KOPT-K1 (cell line): ENCODE data around the gene WASHC2A.
"Not testable (repeated sequence)": the region's sequence is repeated elsewhere in the genome, so short reads cannot be mapped to it uniquely, and the experiment has no call there.

Source experiments
- H3K27ac ChIP-seq: fragments of 200-600 bp; sonication (generic); 2 replicates; pipeline ENCODE4 v1.5.1; 2016; ENCODE audit warnings: antibody characterized with exemption, mild to moderate bottlenecking, low read depth, low read length; ENCODE audit not compliant: poor library complexity, severe bottlenecking
- H3K36me3 ChIP-seq: fragments of 200-600 bp; sonication (generic); 2 replicates; pipeline ENCODE4 v1.5.1; 2017; ENCODE audit warnings: antibody characterized with exemption, mild to moderate bottlenecking, low read length, moderate library complexity; ENCODE audit not compliant: insufficient read depth
- H3K9me3 ChIP-seq: fragments of 200-600 bp; sonication (generic); 2 replicates; pipeline ENCODE4 v1.5.1; 2017; ENCODE audit warnings: antibody characterized with exemption, low read length, mild to moderate bottlenecking; ENCODE audit not compliant: insufficient read depth, poor library complexity, severe bottlenecking

WASHC2A gene

DNA sequence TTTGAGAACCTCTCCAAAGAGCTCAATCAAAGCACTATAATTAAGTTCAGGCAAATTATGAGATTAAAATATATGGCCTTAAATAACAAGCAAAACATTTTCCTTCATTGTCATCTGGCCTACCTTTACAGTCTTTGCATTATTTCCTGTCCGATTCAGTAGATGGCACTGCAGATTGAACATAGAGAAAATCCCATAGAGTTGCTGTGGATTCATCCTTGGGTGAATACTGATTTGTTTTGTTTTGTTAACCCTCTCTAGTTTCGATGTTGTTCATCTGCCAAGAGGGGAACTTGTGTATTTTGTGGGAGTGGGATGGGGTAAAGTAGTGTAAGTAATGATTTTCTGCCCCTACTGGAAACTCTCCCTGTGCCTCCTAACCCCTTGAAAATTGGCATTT, 97.3 kb downstream of the WASHC2A start:
- not testable (repeated sequence) for H3K9me3 ChIP-seq, H3K27ac ChIP-seq, H3K36me3 ChIP-seq

DNA sequence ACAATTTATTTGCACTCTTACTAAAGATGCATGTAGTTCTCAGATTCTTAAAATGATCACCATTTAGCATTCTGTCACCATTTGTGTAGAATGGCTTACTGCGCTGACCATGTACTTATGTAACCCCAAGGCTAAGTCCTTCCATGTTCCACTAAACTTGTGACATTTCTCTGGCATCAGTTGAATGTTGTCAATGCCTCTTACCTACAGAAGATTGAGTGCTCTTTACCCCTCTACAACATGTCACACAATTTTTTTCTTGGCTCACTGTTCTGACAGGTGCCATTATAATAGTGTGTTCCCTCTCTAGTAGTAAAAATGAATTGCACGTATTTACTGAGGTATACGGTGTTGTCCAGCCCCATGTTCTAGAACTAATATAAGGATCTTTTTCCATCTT, 100.1 kb downstream of the WASHC2A start:
- not testable (repeated sequence) for H3K36me3 ChIP-seq, H3K9me3 ChIP-seq

DNA sequence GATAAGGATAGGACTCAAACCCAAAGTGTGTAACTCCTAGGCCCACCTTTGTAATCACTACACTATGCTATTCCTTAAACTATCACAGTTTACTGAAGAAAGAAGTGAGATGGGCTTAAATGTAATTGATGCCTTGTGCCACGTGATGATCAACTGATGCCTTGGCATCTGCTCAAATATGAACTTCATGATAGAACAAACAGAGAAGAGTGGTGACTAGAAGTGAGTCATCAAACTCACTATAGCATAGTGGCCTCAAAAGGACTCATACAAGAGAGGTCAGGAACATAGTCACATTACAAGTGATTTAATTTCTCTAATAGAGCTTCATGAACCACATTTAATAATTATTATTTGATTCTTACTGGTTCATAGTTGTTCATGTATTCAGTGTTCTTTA, 101.8 kb downstream of the WASHC2A start:
- not testable (repeated sequence) for H3K27ac ChIP-seq, H3K9me3 ChIP-seq, H3K36me3 ChIP-seq

More for the DNA sequence above, 100.1 kb downstream of the WASHC2A start:
- H3K27ac ChIP-seq: not testable (repeated sequence)

DNA sequence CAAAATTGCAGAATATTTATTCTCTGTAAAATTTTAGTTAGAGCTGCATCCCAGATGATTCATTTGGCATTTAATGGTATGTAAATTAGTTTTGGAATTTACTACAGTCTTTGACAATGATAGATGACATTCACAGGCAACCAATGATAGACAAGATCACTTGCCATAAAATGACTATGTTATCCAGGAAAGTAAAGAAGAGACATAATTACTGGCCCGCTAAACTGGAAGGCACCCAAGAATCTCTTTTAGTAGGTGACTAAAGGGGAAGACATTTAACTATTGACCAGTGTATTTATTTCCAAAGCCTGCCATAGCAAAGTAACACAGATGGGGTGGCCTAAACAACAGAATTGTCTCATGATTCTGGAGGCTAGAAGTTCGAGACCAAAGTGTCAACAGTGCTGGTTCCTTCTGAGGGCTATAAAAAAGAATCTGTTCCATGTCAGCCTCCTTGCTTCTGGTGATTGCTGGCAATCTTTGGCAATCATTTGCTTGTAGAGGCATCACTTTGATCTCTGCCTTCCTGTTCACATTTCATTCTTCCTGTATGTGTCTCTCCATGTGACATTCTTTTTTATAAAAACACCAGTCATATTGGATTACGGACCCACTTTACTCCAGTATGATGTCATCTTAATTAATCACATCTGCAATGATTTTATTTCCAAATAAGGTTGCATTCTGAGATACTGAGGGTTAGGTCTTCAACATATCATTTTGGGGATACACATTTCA, 107.2 kb downstream of the WASHC2A start:
- H3K27ac ChIP-seq: not testable (repeated sequence)

More for the DNA sequence above, 107.2 kb downstream of the WASHC2A start:
- not testable (repeated sequence) for H3K9me3 ChIP-seq, H3K36me3 ChIP-seq
